IMR-90 (cell line): ENCODE data around the gene CD276. TPM values are rescaled to one million over a fixed set of nuclear protein-coding genes. Genes with fewer than 3 reads are reported as not detected.

ENCODE experiments used
- ATAC-seq: fragments of 200-7000 bp; cut with Tn5 transposase; 2 replicates; pipeline ENCODE4 v1.9.1; 2020; ENCODE audit warnings: low read depth, mild to moderate bottlenecking, moderate library complexity
- BruUV-seq: library from RNA; stranded (reverse); fragments of 400-500 nt; replicated peaks from 2 replicates; lab custom pipeline; 2021; lab: Mats Ljungman, UMichigan
- CTCF ChIA-PET: fragments of 300-600 bp; formaldehyde crosslinking; extraction: SDS; loops from one replicate; lab custom pipeline; 2021; ENCODE audit warnings: antibody characterized with exemption; lab: Yijun Ruan, JAX
- POLR2A ChIA-PET: fragments of 300-600 bp; sonication (Branson Sonifier 250); formaldehyde crosslinking; loops from one replicate; lab custom pipeline; 2022; ENCODE audit warnings: antibody characterized with exemption; ENCODE audit not compliant: unreplicated experiment; lab: Charles Lee
- DNase-seq: peaks from one replicate; pipeline ENCODE4 v3.0.0; 2013
- H2AFZ ChIP-seq: replicated peaks from 2 replicates; pipeline ENCODE3; 2013; ENCODE audit warnings: low read length, mild to moderate bottlenecking; ENCODE audit not compliant: poor library complexity
- H2AK5ac ChIP-seq: 2 replicates; pipeline ENCODE4 v1.6.1; 2013; ENCODE audit warnings: low read depth, low read length, inconsistent platforms
- H2AK9ac ChIP-seq: replicated peaks from 2 replicates; pipeline ENCODE3; 2013; ENCODE audit warnings: mild to moderate bottlenecking, low read depth, low read length, moderate library complexity; ENCODE audit not compliant: poor library complexity
- H2BK120ac ChIP-seq: 2 replicates; pipeline ENCODE4 v1.6.1; 2013; ENCODE audit warnings: low read depth, low read length, inconsistent platforms
- H2BK15ac ChIP-seq: 3 replicates; pipeline ENCODE4 v1.6.1; 2013; ENCODE audit warnings: low read depth, low read length, inconsistent platforms
- H2BK20ac ChIP-seq: 2 replicates; pipeline ENCODE4 v1.6.1; 2013; ENCODE audit warnings: low read depth, mild to moderate bottlenecking, inconsistent platforms, low read length, moderate library complexity
- H2BK5ac ChIP-seq: 2 replicates; pipeline ENCODE4 v1.6.1; 2013; ENCODE audit warnings: mild to moderate bottlenecking, low read depth, low read length, inconsistent platforms; ENCODE audit not compliant: poor library complexity, severe bottlenecking
- H3K14ac ChIP-seq: replicated peaks from 2 replicates; pipeline ENCODE4 v1.6.1; 2013; ENCODE audit warnings: low read depth, low read length, inconsistent platforms
- H3K18ac ChIP-seq: 2 replicates; pipeline ENCODE4 v1.6.1; 2013; ENCODE audit warnings: low read depth, low read length, control low read depth
- H3K23ac ChIP-seq: 2 replicates; pipeline ENCODE4 v1.6.1; 2013; ENCODE audit warnings: low read depth, low read length, inconsistent platforms
- H3K27ac ChIP-seq: 2 replicates; pipeline ENCODE4 v1.5.1; 2013; ENCODE audit warnings: mild to moderate bottlenecking, control low read depth, low read length; ENCODE audit not compliant: insufficient read depth
- H3K27me3 ChIP-seq: 2 replicates; pipeline ENCODE4 v1.6.1; 2013; ENCODE audit warnings: low read length; ENCODE audit not compliant: control insufficient read depth, insufficient read depth
- H3K36me3 ChIP-seq: 2 replicates; pipeline ENCODE4 v1.6.1; 2013; ENCODE audit warnings: low read length, mixed read lengths; ENCODE audit not compliant: control insufficient read depth, insufficient read depth
- H3K4ac ChIP-seq: 2 replicates; pipeline ENCODE4 v1.6.1; 2013; ENCODE audit warnings: low read depth, low read length, inconsistent platforms
- H3K4me1 ChIP-seq: 2 replicates; pipeline ENCODE4 v1.6.1; 2013; ENCODE audit warnings: low read length, mixed read lengths; ENCODE audit not compliant: control insufficient read depth, insufficient read depth
- H3K4me2 ChIP-seq: 2 replicates; pipeline ENCODE4 v1.6.1; 2013; ENCODE audit warnings: low read depth, mild to moderate bottlenecking, control low read depth, low read length, moderate library complexity
- H3K4me3 ChIP-seq: 2 replicates; pipeline ENCODE4 v1.5.1; 2013; ENCODE audit warnings: low read depth, mild to moderate bottlenecking, control low read depth, low read length, moderate library complexity; ENCODE audit not compliant: insufficient read depth
- H3K56ac ChIP-seq: 2 replicates; pipeline ENCODE4 v1.6.1; 2013; ENCODE audit warnings: low read length, inconsistent platforms; ENCODE audit not compliant: insufficient read depth; ENCODE audit errors: extremely low read depth
- H3K79me1 ChIP-seq, 2 experiments: 2 replicates each; pipeline ENCODE4 v1.6.1; 2013; ENCODE audit warnings: low read length in 2 of 2, inconsistent platforms in 1 of 2, low read depth in 1 of 2
- H3K9ac ChIP-seq: 2 replicates; pipeline ENCODE4 v1.6.1; 2013; ENCODE audit warnings: low read depth, low read length, control low read depth
- H3K9me1 ChIP-seq: 2 replicates; pipeline ENCODE4 v1.6.1; 2013; ENCODE audit warnings: low read length, inconsistent platforms; ENCODE audit not compliant: insufficient read depth
- H3K9me3 ChIP-seq: 2 replicates; pipeline ENCODE4 v1.6.1; 2013; ENCODE audit warnings: low read length; ENCODE audit not compliant: control insufficient read depth, insufficient read depth
- H4K20me1 ChIP-seq: 2 replicates; pipeline ENCODE4 v1.6.1; 2013; ENCODE audit warnings: low read length, inconsistent platforms; ENCODE audit not compliant: insufficient read depth
- H4K5ac ChIP-seq: 2 replicates; pipeline ENCODE4 v1.6.1; 2013; ENCODE audit warnings: mild to moderate bottlenecking, low read depth, low read length, control low read depth
- H4K8ac ChIP-seq, 2 experiments: 2 replicates each; pipeline ENCODE4 v1.6.1; 2013; ENCODE audit warnings: low read depth in 2 of 2, low read length in 2 of 2, control low read depth in 1 of 2, inconsistent platforms in 1 of 2
- H4K91ac ChIP-seq: 2 replicates; pipeline ENCODE4 v1.6.1; 2013; ENCODE audit warnings: low read depth, low read length, inconsistent platforms; ENCODE audit not compliant: insufficient read depth
- FOS ChIP-seq: fragments of 150-350 bp; IDR thresholded peaks from 2 replicates; pipeline ENCODE4 v1.6.1; 2016; ENCODE audit warnings: low read depth, low read length
- MAZ ChIP-seq: IDR thresholded peaks from 2 replicates; pipeline ENCODE4 v1.6.1; 2012; ENCODE audit warnings: low read depth, mild to moderate bottlenecking, low read length, improper control_type of control experiment, moderate library complexity, borderline replicate concordance
- RAD21 ChIP-seq: IDR thresholded peaks from 2 replicates; pipeline ENCODE4 v1.6.1; 2012; ENCODE audit warnings: low read length, improper control_type of control experiment
- RCOR1 ChIP-seq: IDR thresholded peaks from 2 replicates; pipeline ENCODE4 v1.6.1; 2012; ENCODE audit warnings: mild to moderate bottlenecking, low read length, improper control_type of control experiment; ENCODE audit not compliant: insufficient replicate concordance
- RFX5 ChIP-seq: IDR thresholded peaks from 2 replicates; pipeline ENCODE4 v1.8.0; 2012; ENCODE audit warnings: low read depth, mild to moderate bottlenecking, low read length, moderate library complexity
- WGBS, 2 experiments: methylation state at CpG; one replicate each; pipeline versions ENCODE4 v1.1.5 to v1.1.7; 2013; ENCODE audit warnings: missing lambda C conversion rate in 2 of 2; ENCODE audit not compliant: insufficient read length in 1 of 2; ENCODE audit errors: extremely low coverage in 2 of 2; 5-methylcytosine and 5-hydroxymethylcytosine counted together
- dilution Hi-C: fragments of 300-500 bp; cut with HindIII; formaldehyde crosslinking; loops from one replicate; pipeline ENCODE4 v1.14.3; 2018; ENCODE audit warnings: low sequenced_read_pairs; ENCODE audit not compliant: unreplicated experiment
- in situ Hi-C: fragments of 300-500 bp; cut with MboI; formaldehyde crosslinking; loops from 3 replicates; pipeline ENCODE4 v1.14.3; 2019; ENCODE audit warnings: low sequenced_read_pairs, inconsistent platforms, mixed read lengths
- intact Hi-C: fragments of 100-400 bp; cut with micrococcal nuclease; formaldehyde crosslinking; loops from 2 replicates; pipeline ENCODE4 v1.10.0; 2022
- polyA plus RNA-seq, 3 experiments: library from polyadenylated mRNA; depleted of rRNA; stranded (reverse); fragments of >200 nt; gene quantifications; 2 replicates each; pipeline ENCODE4 v1.2.3, GENCODE V29; 2012; ENCODE audit warnings: low replicate concordance in 1 of 3
- total RNA-seq: library from RNA; depleted of rRNA; stranded (reverse); fragments of >200 nt; gene quantifications from 2 replicates; pipeline ENCODE4 v1.2.3, GENCODE V29; 2012

CD276 gene
- total and polyA plus RNA-seq, 2 of the 4 experiments (the other 2 are of a cell fraction): 30.8 to 149 TPM

DNA sequence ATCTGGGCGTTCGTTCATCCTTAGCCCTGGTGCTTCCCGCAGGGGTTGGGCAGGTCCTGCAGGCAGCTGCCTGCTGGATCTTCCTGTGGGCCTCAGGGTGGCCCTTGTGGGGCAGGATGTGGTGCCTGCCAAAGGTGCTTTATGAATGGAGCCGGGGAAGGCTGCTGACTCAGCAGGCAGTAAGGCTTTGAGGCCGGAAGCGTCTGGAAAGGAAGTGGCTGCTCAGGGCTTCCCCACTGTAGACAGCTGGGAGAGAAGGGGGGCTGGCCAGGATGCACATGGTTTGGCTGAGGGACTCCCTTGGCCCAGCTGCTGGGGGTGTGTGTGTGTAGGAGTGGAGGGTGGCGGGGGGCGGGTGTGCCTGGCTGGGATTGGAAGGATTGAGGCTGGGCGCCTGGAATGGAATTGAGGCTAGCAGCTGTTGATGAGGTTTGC, 12.9 kb downstream of the CD276 start (continued):
- TF ChIP-seq RAD21: 0 out of 2 replicates have a peak, but pooled peaks have one; percentile 19

DNA sequence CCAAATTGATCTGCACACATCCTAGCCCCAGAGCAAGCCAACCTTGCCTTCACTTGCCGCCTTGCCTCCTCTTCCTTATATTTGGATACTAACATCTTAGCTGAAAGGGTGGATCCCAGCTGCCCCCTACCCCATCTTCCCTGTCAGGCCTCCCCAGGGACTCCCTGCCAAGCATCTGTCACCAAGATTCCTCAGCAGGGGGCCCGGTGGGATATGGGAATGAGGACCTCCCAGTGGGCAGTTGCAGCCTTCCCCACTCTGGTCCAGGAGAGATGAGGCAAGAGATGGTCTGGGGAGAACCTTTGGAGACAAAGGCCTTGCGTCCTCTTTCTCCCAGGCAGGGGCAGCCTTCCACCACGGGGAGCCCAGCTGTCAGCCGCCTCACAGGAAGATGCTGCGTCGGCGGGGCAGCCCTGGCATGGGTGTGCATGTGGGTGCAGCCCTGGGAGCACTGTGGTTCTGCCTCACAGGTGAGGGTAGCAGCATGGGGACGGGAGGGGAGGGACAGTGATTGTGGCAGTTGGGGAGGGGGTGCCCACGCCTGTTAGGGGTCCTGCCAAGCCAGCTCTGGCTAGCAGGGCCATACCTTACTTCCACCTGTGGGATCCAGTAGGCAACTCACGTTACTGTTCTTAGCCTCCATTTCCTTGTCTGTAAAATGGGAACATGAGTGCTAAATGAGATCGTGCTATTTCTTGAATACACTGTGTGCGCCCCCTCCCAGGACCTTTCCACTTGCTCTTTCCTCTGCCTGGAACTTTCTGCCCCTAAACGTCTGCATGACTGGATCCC, 15.3 kb downstream of the CD276 start:
- intact Hi-C loops: loop anchor here (2.0 to 5.0 kb wide), 4 partner anchors 23 to 417 kb away; no protein-coding TSS in a partner anchor

More for the DNA sequence above, 15.3 kb downstream of the CD276 start:
- H3K56ac ChIP-seq: no peak overlapping the region
- H3K4ac ChIP-seq: no peak overlapping the region
- in situ Hi-C loops (loop anchor here (5.0 to 10.0 kb wide), 3 partner anchors 62 to 395 kb away; no protein-coding TSS in a partner anchor), dilution Hi-C loops (no loop called here)
- H4K5ac ChIP-seq: no peak overlapping the region
- H2AK5ac ChIP-seq: no peak overlapping the region
- no peak overlapping the region for H3K18ac ChIP-seq
- H4K20me1 ChIP-seq: peaks cover 83% of the 10 kb centered on the region
- no peak overlapping the region for H4K91ac ChIP-seq
- H3K4me2 ChIP-seq: no peak overlapping the region
- no peak overlapping the region for H3K23ac ChIP-seq
- ATAC-seq (no peak), DNase-seq (no peak)
- no peak overlapping the region for H2AK9ac ChIP-seq
- WGBS, 2 experiments: 95% methylated on average over 3 of the region's 14 CpGs; no CpG with 5 or more reads in 1 of the 2 experiments
- no TSS peak for BruUV-seq
- peaks cover 20% of the 10 kb centered on the region for H3K9me1 ChIP-seq
- no peak overlapping the region for H3K4me3 ChIP-seq
- H3K27me3 ChIP-seq: no peaks in the 10 kb centered on the region
- no peak overlapping the region for H2BK20ac ChIP-seq
- peaks cover 20% of the 10 kb centered on the region for H3K36me3 ChIP-seq
- peaks cover 14% of the 10 kb centered on the region for H3K4me1 ChIP-seq
- TF ChIP-seq FOS (no peak), RAD21 (no peak), RFX5 (no peak), RCOR1 (no peak), MAZ (no peak)
- no peak overlapping the region for H2BK5ac ChIP-seq
- H3K27ac ChIP-seq: no peak overlapping the region
- no peak overlapping the region for H3K14ac ChIP-seq
- no peaks in the 10 kb centered on the region for H3K9me3 ChIP-seq
- ChIA-PET CTCF (interaction anchor here (0.6 to 2.1 kb wide), 13 partner anchors 8 to 92 kb away, joined by 3 to 13 read pairs (median 3); partner anchors contain the start of gene NPTN), POLR2A (no interaction called here)
- H2BK120ac ChIP-seq: no peak overlapping the region
- H4K8ac ChIP-seq: no peak overlapping the region
- H3K79me1 ChIP-seq: peaks cover 28 to 85% of the 10 kb centered on the region in 2 experiments
- H3K9ac ChIP-seq: no peak overlapping the region
- H2BK15ac ChIP-seq: no peak overlapping the region
- no peak overlapping the region for H2AFZ ChIP-seq
